Measurements from ENCODE around the gene JCAD.

The JCAD gene

DNA sequence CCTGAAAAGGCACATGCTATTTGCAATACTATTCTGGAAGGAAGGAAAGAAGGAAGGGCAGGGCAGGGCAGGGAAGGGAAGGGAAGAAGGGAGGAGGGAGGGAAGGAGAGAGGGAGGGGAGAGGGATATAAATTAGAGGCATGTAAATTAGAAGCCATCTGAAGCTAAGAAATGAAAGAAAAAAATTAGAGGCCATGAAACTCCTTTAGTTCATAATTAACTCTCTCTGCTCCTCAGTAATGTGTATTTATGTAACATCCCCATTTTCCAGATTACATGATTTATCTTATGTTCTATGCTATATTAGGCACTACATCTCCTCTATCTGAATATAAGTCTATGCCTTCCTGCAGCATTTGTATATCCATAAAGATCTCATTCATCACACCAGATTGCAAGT is 12.7 kb upstream of the JCAD start:
- DNase-seq: no peak

DNA sequence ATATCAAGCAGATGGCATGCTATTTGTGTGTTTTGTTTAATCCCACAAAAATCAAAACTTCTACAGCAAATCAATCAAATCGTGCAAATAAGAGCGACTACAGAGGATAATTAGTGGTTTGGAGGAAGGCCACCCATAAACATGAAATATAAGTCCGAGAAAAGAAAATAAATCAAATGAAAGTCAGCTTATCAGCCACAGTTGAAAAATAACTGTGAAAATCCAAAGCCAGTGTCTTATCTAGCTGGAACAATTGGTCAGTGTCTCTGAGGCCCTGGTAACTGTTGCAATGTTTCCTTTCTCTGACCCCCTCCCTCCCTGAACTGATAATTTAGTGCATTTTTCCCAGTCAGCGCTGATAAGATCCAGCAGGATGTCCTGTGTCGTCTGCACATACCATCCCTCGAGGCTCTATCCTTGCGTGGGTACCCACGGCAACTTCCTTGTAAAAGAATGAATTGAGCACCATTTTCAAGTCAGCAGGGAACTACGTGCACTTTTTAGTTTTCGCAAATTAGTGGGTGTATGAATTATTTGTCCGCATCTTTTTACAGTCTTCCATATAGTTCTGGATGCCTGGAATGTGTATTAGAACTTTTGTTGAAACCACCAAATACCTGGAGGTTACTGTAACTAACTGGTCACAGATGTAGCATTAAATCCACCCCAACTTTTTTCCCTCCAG is 10.8 kb upstream of the JCAD start:
- no peak for DNase-seq

DNA sequence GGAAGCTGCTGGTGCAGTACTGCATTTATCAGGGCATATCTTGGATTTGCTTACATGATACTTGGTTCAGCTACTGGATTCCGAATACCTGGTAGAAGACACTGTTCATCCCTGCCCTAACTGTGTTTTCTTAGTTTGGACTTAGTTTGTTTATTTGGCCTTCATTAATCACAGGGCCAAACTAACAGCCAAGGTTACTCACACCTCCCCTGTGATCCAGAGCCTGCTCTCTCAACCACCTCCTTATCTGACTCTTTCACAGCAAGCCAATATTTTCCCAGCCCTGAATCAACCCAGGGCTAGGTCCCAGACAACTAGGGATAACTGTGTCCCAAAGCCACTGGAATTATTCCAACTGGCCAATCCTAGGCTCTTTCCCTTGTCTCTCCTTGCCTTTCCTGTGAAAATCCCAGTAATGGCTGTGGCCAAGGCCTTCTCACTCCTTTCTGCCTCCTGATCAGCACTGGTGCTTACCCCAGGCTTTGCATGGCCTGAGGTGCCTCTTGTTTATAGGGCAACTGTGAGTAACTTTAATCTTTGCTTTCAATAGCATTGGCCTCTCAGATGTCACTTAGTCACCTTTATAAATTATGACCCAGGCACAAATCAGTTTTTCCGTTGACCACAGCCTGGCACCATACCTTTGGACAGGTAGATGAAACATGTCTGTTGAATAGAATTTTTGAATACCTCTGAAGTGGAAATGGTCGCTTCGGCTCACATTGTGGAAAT is 9.3 kb upstream of the JCAD start:
- no peak for DNase-seq

DNA sequence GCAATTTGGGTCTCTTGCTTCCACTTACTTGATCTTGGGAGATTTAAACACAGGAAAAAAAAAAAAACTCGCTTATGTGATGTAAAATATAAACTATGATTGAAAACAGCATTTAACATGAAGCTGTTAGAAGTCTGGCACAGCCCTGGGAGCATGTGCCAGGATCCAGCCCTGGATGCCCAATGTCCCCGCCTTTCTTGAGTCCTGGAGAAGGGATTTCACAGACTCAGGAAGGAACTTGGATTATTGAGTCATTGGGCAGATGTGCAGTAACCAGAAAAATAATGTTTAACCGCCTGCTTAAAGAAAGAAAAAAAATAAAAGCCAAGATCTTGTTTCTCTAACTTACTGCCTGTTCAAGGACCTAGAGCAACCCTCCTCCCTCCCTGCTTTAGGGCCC is 3.7 kb upstream of the JCAD start:
- no peak for DNase-seq

DNA sequence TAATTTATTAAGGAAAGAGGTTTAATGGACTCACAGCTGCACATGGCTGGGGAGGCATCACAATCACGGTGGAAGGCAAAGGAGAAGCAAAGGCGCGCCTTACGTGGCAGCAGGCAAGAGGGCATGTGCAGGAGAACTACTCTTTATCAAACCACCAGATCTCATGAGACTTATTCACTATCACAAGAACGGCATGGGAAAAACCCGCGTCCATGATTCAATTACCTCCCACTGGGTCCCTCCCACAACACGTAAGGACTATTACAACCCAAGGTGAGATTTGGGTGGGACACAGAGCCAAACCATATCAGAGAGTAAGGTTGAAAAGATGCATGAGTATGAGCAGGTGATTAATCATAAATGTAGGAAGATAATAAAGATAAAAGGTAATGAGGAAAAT is 3.2 kb upstream of the JCAD start:
- DNase-seq: no peak

DNA sequence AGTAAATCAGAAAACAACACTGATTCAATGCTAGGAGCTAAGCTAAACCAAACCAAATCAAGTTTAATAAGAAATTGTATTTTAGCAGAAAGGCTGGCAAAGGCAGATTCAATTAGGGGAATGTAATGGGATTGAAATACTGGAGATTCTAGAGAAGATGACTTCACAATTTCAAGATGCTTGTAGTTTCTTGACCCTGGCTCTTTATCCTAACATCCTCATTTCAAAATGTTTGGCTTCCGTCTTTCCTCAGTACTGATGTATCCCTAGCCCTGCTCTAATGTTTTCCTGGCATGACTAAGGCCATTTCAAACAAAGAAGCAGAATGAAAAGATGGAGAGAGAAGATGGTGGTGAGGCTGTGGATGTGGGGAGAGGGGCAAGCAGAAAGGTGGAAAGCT is 2.7 kb upstream of the JCAD start:
- DNase-seq: no peak

DNA sequence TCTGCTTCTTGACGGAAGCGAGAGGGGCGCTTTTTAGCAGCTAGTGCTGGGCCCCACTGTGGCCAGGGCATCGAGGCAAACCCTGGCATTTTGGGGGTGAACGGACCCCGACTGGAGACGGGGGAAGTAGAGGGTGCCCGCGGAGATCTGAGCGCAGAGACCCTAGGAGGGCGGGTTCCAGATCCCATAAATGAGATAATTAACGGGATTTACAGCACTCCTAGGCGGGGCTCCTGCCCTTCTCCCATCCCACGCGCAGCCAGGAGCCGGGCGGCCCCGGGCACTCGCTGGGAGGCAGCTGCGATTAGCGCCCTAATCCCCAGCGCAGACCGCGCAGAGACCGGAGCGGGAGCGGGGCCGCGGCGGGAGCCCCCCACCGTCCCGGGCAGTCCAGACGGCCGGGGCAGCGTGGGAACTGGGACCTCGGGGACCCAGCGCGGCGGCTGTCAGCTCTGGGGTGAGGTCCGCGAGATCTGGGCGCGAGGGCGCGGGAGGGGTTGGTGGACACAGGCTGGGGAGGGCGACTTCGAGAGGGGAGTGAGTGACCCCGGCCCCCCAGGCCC is 735 bp downstream of the JCAD start:
- DNase-seq: no peak

DNA sequence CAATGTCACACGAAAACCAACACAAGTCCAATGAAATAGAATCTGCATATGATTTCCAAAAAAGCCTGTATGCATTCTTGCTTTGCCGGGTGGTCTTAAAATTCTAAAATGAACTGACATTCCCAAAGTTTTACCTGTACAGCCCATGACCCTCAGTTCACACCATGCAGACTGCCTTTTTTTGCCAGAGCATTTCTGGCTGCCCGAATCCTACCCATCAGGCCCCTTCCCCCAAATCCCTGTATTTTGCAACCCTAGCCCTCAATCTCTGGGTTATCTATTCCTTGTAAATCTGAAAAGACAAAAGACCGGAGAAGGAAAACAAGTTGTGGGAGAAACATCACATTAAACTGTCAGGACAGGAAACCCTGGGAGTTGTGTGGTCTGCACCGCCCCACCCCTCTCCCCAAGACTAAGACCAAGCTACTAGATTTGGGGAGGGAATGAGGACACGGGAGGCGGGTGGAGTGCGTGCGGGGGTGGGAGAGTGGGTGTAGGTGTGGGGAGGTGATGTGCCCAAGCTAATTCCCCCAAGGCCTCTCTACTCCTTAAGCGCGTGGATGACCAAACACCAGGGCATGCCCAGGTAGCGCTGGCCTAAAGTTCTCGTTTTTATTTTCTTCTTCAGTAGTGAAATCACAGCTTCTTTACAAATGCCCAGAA is 1.4 kb downstream of the JCAD start:
- DNase-seq: no peak

DNA sequence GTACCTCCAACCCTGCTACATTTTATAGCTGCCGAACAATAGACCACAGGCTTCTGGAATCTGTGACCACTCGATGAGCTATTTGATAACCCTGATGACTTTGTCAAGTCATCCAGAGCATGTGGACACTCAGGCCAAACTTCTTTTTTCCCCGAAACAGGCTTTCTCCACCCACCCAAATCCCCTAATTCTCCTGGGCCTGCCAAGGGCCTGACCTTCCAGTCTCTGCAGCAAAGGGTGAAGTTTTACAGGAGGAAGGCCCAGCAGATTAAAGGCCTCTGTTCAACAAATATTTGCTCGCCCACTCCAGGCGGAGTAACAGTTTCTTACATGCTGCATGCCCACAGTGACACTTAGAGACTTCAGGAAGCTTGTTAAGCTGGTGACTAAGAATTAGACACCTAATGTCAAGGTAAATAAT is 2.0 kb downstream of the JCAD start:
- no peak for DNase-seq

DNA sequence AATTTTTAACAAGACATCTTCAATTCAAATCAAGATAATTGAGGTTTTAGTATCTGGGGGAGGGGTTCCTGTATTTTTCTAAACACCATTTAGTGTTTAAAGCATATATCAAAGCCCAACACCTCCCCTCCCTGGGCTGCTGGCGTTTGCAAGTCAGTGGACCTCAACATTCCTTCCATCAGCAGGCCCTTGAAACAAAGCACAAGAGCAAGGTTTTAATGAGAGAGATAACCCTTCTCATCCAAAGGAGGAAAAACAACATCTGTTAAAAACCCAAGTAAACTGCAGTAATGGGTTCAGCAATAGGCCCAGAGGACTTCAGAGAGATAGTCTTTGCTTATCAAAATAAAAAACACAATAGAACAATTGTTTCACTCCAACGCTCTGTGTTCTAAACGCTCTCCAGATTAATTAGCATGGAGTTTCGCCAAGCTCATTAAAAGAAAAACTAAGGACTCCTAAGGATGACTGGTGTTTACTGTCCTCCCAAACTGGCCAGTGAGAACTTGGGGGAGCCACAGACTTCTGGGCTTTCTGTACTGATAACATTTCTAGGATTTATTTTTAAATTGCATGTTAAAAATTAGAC is 2.5 kb downstream of the JCAD start:
- no peak for DNase-seq

DNA sequence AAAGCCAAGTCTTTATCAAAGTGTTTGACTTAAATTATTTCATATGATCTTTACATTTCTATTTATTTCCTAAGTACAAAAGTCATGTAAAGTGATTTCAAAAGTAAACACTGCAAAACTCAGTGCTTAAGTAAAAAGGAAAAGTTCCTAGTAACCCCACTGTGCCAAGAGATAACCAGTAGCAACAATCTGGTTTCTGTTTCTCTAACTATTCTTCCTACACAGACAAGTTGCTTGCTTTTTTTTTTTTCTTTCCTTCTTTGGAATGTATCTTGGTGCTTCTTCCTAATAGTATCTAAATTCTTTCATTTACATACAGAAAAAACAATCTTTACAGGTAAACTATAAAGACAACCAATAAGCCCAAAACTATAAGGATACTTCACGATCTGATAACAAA is 3.1 kb downstream of the JCAD start:
- no peak for DNase-seq

DNA sequence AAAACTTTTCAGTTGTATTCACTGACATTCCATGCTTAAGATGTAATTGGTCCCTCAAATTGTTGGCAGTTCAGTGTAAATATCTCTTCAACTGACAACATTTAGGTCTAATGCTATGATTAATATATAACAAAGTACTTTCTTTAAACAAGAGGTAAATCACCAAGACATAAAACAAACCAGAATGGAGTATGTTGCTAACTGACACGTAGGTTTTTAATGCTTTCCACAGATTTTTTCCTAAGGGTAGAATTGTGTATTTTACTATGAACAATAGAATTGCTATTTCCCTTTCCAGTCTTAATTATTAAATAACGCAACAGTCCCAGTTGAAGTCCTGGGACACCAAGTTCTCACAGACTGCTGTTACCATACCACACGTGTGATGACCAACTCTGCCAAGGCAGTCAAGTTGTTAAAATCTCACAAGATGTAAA is 4.1 kb downstream of the JCAD start:
- DNase-seq: no peak

DNA sequence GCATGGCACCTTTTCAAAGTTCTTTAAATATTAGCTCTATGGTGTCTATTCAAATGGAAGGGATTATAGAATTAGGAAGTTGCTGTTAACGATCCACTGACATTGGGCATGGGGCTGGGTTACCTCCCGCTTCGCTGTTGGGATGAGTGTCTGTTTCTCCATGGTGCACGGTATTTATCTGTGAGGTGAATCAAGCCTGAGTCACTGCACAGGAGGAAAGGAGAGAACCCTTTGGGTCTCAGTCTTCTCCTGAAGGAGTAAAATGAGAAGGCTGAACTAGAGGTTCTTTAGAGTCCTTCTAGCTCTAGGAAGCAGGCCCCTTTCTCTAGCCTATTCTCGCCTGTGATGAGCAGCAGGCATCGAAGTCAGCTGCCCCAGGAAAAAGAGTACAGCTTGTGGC is 7.3 kb downstream of the JCAD start:
- no peak for DNase-seq

DNA sequence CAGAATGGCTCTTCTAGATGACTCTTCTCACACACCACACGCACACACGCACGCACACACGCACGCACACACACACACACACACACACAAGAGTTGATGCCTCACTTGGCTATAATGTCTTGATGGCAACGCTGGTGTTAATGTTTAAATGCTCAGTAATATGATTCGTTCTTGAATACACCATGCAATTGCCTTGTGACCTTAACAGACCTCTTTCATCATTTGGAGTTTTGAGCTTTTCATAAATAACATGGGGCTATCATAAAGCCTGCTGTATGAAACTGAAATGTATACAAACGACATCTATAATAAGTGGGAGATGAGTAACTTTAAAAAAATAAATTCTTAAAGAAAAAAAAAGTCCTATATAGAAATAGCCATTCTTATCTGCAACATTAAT is 8.2 kb downstream of the JCAD start:
- DNase-seq: no peak

DNA sequence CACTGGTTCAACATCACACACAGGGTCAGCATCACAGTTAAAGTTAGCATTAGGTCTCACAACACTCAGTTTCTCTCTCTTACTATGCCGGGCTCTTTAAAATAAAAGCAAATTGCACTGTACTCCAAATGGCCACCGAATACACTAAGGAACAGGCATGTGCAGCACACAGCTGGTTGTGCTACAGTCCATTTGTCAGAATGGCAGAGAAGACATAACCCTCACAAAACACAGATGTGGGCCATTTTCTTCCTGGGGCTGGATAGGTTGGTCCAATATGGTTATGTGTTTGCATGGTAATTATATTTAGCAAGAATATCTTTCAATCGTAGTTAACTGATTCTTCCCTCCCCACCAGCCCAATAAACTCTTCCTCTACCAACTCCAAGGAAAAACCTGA is 9.0 kb downstream of the JCAD start:
- DNase-seq: no peak

DNA sequence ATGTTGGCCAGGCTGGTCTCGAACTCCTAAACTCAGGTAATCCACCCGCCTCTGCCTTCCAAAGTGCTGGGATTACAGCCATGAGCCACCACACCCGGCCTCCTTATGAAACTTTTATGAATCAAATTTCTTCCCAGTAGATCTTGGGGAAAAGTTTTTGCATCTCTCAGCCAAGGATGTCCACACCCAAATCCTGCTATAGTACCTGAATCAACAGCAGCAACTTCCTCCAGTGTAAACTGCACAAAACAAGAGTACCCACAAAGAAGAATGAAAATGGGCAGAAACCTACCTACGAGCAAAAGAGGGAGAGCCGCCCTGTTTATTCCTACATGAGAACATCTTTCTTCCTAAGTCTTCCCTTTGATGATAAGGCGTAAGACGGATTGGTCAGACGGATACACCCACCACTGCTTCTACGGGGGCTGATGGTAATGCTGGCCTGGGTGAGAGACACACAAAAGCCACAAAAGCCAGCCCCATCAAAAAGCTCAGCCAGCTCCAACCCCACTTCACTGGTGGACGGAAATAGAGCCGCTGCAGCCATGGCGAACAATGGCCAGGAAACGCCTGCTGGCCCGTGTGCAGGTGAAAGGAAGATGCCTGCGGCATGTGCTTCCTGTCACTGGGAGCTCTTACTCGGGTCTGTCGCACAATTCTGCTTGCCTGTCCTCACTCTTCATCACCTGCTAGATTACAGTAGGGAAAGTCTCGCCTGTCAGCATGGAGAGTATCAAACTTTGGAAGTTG is 10.4 kb downstream of the JCAD start:
- no peak for DNase-seq

DNA sequence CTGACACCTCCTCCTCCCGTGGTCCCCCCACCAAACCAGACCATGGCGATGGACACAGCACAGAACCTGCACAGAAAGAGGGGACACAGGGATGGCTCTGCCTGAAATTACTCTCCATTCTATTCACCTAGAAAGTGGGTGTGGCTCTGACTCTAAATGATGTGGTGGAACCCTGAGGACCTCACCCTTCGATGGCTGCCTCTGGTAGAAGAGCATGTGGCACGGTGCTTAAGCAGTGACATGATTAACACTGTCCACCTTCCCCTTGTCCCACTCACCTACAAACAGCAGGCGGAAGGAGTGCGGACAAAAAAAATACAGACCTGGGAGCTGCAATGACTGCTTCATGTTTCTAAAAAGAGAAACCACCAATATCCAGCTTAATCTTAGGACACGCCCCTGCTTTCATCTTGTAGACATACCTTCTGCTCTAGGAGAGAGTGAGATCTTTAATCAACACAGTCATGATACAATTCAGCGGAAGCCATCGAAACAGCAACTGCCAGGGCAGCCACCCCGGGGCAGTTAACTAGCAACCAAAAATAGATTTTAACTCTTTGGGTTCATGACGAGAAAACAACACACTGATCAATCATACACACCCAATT is 11.4 kb downstream of the JCAD start:
- DNase-seq: no peak

DNA sequence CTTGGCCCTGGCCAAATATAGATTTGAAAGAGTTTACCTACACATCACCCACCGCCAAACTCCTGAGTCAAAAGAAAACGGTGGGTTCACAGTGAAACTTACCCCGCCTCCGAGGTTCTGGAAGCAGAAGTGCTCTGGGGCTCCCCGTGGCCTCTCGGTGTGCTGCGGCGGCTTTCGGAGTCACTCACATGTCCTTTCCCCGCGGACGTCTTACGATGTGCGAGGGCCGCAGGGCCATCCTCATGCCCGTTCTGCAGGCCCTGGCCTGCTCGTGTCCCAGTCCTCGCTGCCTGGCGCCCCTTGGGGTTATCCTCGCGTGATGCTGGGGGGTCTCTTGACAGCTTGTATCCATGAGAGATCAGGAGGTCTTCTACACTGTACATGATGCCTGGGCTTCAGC is 12.0 kb downstream of the JCAD start:
- DNase-seq: no peak

DNA sequence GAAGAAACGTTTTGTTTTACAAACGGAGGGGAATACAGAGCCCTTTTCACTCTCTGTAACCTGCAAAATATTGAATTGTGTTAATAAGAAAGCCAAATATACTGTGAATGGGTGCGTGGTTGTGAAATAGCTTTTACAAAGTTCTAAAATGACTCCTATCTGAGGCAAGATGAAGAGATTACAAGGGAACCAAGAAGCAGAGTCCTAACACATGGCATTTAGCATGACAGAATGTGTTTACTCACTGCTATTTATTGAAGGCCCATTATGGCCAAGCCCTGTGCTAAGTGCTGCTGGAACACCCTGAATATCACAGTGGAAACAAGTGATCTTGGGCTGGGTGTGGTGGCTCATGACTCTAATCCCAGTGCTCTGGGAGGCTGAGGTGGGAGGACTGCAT is 12.9 kb downstream of the JCAD start:
- no peak for DNase-seq

DNA sequence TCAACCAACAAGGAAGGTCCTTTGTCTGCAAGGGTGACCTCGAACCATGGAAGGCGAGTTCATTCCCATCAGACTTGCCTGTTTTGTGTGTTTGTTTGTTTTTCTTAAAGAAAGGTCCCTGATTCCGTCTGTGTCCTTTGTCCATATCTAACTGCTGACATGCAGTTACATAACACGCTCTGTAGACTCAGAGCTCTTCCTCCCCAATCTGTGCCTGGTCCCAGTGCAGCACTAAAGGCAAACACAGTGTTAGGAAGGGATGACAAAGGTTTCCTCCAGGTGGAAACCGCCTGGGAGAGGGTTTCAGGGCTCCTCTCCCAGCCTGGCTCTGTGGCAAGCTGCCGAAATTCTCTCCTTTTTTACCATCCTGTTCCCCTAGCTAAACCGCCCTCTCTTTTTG is 13.4 kb downstream of the JCAD start:
- DNase-seq: no peak

DNA sequence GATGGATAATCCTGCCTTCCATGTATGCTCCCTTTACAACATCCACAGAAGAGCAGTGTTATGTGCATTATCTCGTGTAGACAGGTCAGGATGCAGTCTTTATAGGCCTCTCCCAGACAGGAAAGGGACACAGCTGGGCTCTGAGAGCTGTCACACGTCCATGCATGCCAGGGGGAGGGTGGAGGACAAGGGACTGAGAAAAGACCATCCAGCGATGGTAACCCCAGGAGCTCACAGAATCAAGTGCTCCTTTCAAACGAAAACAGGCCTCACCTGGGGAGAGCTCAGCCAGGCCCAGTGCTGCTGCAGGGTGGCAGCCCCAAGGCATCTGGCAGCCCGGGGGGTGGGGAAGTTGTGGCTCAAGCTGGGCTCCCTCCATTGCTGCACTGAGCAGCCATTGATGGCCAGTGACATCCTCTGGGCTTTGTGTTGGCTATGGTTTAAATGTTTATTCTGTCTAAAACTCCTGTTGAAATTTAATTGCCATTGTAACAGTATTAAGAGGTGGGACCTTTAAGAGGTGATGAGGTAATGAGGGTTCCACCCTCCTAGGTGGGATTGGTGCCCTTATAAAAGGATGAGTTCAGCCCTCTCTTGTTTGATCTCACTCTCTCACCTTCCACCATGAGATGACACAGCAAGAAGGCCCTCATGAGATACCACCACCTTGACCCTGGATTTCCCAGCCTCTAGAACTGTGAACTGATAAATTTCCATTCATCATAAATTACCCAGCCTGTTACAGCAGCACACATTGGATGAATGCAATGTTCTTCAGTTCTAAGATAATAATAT is 15.7 kb downstream of the JCAD start:
- no peak for DNase-seq

DNA sequence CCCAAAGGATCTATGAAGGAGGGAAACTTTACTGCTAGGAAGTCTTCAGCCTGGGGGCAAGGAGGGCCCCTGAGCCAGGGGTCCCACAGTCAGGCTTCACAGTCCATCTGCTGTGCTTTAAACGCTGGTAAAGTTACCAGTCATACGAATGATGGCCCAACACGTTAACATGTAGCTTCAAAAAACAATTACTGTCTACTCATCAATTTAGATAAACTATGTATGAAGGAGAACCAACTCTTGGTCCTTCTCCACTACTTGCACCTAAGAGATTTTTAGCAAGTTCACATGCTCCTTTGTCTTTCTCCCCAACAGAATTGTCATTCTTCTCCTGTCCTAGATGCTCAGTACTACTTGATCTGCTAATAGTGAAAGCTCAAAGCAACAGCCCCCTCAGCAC is 16.6 kb downstream of the JCAD start:
- DNase-seq: no peak

All from stimulated activated naive CD4-positive, alpha-beta T cell treated with Interleukin-2 at 50 U/mL for 16 hours (primary cell).